ENCODE results near the gene LAYN.

GRCh38 chr11:111502611-111503010, 37.9 kb upstream of the LAYN start:
- TF ChIP-seq CTCF (IDR thresholded peaks at IDR 0.05), result no peak
- TF ChIP-seq POLR2A (IDR thresholded peaks at IDR 0.05), result no peak
- no peak for TF ChIP-seq POLR2AphosphoS5 (IDR thresholded peaks at IDR 0.05)
- no peak for TF ChIP-seq EP300 (IDR thresholded peaks at IDR 0.05)
